ENCODE results near the gene ADRA1B.
"Not testable (repeated sequence)": the region's sequence is repeated elsewhere in the genome, so short reads cannot be mapped to it uniquely, and the experiment has no call there.

The ADRA1B gene

DNA sequence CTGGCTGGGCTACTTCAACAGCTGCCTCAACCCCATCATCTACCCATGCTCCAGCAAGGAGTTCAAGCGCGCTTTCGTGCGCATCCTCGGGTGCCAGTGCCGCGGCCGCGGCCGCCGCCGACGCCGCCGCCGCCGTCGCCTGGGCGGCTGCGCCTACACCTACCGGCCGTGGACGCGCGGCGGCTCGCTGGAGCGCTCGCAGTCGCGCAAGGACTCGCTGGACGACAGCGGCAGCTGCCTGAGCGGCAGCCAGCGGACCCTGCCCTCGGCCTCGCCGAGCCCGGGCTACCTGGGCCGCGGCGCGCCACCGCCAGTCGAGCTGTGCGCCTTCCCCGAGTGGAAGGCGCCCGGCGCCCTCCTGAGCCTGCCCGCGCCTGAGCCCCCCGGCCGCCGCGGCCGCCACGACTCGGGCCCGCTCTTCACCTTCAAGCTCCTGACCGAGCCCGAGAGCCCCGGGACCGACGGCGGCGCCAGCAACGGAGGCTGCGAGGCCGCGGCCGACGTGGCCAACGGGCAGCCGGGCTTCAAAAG lies 55.7 kb downstream of the ADRA1B start:
- no peak for DNase-seq

DNA sequence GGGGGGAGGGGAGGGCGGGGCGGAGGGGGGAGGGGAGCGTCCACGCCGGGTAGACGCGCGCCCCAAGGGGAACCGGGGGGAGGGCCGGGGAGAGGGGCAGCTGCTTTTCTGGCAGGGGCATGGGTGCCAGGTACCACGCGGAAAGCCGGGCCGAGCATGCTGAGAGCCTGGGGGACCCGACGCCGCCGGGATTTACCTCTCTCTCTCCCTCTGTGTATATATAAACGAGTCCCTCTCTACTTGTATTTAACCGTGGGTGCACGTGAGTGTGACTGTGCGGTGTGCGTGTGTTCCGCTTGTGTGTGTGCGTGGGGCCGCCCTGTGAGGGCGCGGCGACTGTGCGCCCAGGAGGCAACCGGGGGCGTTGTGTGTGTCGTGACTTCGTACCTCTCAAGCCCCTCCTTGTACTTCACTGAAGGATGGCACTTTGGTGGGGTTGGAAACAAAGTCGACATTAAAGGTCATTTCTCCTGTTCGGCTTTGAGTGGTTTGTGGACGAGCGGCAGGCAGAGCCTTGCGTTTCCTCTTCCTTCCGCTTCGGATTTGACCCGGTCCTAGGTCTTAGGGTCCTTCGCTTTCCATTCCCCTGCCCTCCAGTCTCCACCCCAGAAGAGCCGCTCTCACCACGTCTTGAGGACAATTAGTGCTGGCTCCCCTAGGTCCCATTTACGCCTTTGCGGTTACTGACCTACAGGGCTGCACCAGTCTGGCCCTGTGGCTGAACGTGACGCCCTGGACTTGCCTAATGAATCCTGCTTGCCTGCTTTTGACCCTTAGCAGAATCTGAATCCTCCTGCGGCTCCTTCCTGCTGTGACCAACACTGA lies 56.5 kb downstream of the ADRA1B start:
- no peak for DNase-seq

DNA sequence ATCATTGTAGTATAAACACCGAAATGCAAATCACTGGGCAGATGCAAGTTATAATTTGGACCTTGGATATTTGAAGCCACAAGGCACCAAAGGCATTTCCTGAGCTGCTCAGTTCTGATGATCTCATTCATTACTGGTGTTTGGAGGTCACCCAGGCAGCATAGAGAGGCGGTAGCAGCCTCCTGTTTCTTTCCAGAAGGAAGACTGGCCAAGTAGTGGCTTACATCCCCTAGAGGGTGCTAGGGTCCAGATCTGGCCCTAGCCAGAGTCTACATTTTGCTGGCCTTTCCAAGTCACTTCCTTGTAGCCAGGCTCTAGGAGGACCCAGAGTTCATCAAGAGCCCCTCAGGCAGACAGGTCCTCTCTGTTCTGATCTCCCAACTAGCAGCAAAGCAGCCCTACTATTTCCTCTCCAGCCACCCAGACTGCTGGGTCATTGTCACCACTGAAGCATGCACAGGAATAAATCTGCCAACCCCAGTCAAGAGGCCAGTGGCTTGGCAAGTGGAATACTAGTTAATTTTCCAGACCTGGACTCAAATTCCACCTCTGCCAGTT lies 59.3 kb downstream of the ADRA1B start:
- no peak for DNase-seq

DNA sequence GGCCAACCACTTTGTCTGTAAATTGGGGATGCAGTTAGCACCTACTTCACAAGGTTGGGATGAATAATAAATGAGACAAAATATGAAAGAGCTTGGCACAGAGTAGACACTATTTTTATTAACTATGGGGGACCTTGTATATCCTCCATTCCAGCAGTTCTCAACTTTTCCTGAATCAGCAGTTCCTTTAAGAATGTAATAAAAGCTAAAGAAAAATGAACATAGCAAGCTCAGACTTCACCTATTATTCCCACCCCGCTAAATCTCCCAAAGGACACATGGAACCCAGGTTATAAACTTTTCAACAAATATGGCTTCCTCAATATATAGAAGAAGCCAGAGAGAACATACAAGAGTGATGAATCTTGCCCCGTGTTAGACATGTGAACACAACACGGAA lies 60.6 kb downstream of the ADRA1B start:
- no peak for DNase-seq

DNA sequence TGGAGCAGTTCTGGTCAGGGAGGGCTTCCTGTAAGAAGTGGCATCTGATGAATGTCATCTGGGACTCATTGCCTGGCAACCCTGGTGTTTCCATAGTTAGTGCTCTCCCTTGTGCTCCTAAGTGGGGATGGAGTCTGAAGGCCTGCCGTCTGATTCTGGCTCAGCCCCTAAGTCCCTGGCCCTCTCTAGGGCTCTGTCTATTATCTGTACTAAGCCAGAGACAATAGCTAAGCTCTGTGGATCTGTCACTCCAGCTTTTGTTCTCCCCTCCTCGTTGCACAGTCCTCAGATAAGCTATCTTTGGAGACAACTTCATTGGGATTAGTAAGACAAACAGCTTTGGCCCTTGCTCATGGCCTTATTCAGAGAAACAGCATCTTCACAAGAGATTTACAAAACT lies 62.1 kb downstream of the ADRA1B start:
- DNase-seq, result no peak

DNA sequence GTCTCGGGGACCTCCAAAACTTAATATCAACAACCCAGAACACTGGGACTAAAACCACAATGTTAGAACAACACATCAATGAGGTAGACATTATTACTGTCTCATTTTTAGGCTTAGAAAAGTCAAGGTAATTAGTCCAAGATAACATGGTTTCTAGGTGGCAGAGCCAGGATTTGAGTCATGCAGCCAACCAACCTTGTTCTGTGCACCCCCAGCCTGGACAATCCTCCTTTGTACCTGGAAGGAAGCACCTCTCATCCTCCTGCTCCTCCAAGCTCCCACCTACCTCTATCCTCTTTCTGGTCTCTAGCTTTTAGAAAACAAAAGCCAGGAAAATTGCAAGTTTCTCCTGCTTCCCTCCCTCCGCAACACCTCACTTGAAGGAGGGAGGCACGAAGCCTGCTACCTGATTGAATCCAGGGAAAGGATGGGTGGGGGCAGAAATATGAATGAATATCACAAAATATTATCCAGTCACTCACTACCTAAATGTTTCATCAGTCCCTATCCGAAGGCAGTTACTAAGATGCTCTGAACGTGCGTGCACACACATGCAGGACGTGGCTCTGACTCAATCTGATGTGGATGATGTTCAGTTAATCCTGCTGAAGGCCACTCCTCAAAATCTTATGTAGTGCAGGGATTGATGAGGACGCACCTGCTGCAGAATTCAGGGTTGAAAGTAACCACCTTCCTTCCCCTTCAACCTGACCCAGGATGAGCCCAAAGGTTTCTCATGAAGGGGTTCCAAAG lies 66.3 kb downstream of the ADRA1B start:
- no peak for DNase-seq

DNA sequence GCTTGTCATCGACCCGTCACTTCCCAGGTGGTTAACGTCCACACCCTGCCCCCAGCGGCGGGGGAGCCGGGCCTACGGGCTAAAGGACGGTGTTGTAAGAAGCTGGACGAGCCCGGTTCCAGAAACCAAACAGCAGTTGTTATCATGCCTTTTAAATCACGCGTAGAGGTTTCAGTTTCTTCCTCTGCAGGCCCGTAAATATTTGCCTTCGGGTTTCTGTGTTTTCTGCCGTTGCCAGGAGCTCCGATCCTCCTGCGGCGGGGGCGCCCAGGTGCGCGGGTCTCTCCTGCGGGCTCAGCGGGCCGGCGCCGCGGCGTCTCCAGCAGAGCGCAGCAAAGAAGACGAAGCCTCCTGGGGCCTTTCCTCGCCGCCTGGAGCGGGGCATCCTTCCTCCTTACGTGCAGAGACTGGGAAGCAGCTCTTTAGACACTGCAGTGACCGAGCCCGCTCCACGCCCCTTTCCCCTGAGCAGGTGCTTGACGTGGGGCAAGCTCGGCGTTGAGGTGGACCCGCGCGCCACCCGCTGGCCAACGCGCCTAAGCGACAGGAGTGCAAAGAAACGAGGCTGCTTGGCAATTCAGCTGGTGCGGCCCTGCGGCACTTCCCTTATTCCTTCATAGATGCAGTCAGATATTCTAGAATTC lies 70.9 kb downstream of the ADRA1B start:
- peak; percentile 41 to 59 for DNase-seq

DNA sequence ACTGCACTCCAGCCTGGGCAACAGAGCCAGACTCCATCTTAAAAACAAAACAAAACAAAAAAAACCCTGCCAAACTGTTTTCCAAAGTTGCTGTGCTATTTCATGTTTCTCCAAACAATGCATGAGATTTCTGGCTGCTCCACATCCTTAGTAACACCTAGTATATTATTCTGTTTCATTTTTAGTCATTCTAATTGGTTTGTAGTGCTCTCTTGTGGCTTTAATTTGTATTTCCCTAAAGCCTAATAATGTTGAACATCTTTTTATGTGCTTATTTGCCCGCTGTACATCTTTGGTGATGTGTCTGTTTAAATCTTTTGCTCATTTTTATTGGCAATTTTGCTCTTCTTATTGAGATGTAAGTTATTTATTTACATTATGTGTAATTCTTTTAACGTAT lies 74.2 kb downstream of the ADRA1B start:
- DNase-seq, result no peak

DNA sequence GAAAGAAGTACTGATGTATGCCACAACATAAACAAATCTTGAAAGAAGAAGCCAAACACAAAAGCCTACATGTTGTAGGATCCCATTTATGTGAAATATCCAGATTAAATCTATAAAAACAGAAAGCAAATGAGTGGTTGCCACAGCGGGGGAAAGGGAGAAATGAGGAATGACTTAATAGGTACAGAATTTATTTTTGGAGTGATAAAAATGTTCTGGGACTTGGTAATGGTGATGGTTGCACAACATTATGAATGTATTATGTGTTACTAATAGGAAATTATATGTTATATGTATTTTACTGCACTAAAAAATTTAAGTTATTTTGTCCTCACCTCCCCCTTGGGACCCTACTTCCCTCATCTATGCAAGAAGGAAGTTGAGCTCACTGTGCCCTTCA lies 76.3 kb downstream of the ADRA1B start:
- no peak for DNase-seq

DNA sequence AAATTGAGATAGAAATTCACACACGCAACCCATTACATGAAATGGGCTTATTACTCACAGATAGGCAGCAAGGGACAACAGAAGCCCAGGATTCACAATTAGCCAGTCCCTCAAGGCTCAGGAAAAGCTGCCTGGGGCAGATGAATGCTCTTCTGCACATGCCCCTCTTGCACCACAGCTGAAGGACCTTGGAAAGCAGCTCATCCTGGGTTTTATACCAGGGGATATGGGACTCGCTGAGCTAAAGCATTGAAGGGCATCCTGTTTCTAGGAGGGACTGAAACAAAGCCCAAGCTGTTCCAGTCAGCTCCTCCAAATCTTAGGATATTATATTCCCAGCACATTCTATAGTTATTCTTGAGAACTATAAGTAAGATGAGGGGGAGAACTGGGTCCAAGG lies 76.9 kb downstream of the ADRA1B start:
- no peak for DNase-seq

DNA sequence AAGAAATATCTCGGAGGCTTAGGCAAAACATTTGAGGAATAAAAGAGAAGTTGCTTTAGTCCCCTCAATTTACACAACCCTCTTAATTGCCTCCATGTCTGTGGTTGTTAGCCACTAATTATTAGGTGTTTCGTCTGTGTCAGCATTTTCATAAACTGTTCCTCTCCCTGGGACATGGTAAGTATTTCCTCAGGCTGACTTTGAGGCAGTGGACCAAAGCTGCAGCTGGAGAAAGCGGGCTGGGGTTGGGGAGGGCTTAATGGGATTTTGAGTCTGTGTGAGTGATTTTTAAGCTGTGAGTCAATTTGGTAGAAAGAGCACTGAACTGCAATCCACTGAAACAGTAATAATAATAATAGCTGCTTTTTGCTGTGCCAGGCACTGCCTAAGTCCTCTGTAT lies 79.6 kb downstream of the ADRA1B start:
- no peak for DNase-seq

DNA sequence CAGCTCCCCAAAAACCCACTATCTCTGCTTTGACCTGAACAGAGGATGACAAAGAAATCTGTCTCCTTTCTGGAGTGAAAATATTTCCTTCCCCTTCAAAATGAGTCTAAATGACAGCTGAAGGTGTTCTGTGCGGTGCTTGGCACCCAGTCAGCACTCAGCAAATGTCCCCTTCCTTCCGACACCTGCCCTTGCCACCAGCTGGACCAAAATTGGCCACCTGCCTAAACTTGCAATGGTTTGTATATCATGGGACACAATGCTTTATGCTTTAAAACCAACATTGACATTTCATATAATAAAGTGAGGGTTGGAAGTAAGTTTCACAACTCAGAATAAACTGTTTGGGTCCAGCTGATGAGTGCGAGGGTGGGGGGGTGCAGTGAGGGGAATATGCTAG lies 85.2 kb downstream of the ADRA1B start:
- no peak for DNase-seq

DNA sequence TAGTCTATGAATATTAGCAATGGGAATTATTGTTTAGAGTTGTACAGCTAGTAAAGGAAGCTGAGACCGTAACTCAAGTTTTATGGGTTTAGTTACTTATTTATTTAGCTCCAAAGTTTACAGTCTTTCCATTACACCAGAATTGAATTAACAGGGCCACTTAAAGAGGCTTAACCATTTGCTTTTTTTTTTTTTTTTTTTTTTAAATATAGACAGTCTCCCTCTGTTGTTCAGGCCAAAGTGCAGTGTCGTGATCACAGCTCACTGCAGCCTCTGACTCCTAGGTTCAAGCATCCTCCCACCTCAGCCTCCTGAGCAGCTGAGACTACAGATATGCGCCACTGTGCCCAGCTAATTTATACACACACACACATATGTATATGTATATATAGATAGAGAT lies 91.2 kb downstream of the ADRA1B start:
- DNase-seq, result no peak

DNA sequence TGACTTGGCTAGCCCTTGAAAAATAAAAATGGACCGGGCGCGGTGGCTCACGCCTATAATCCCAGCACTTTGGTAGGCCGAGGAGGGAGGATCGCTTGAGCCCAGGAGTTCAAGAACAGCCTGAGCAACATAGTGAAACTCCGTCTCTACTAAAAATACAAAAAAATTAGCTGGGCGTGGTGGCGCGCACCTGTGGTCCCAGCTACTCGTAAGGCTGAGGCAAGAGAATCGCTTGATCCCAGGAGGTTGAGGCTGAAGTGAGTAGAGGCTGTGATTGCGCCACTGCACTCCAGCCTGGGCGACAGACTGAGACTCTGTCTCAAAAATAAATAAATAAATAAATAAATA lies 92.2 kb downstream of the ADRA1B start:
- not testable (repeated sequence) for DNase-seq

DNA sequence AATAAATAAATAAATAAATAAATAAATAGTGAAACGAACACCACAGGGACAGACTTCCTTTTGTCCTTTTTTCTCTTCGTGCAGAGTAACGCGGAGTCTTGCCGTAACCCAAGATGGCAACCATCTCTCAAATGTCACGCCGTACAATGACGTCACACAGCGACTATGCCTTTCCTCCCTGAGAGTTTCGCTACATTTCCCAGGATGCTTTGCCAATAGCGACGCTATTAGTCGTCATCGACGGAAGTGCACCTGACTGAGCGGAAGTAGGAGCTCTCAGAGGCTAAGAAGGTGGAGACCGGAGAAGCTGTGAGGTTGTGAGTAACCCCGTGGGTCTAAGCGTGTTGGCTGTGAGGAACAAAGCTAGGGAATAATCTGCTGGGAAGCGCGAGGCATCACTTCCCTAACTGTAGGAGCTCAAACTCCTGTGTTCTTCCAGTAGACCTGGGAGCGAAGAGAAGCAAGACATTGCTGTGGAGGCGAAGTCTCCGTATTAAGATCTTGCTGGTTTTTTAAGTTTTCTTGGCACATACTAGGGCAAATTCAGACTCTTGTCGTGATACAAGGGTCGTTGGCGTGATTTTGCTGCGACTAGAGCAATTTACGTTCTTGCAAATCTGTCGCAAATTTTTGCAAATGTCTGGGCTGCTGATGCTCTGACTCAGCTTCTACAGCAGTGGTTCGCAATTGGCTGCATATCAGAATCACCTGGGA lies 92.8 kb downstream of the ADRA1B start, which contains the start of gene TTC1:
TSS of gene TTC1 (plus strand) at position 263 of the 714 bp plus-strand sequence. CDS start 1,390 bp downstream, outside the sequence.
- peak; percentile 92 for DNase-seq

DNA sequence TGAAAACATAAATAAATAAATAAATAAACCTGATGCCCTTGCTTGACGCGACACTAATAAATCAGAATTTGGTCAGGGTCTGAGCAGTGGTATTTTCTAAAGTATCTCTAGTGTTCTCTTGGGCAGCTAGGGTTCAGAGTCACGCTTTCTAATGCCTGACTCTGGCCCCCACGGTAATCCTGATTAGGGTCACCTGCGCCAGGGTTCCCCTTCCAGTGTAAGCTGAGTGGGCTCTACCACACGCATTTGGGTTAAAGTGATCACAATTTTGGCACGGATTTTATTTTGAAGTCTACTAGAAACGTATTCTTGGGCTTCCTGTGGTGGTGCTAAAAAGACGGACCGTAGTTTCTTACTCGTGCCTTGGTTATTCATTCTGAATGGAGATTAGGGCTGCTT lies 93.3 kb downstream of the ADRA1B start:
- no peak for DNase-seq

DNA sequence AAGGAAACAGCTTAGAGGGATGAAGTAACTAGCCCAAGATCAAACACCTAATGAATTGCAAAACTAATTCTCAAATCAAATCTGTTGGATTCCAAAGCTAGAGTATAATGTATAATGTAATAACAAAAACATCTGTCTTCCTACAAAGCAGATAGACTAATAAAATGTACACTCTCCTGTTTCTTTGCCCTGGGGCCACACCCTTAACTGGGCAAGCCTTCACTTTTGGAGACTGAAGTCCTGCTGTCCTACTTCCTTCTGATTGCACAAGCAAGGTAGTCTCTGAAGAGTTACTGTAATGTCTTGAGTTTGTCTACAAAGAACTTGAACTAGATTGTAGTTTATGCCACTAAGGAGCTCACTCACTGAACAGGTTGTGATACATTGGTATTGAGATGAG lies 95.2 kb downstream of the ADRA1B start:
- DNase-seq, result no peak

DNA sequence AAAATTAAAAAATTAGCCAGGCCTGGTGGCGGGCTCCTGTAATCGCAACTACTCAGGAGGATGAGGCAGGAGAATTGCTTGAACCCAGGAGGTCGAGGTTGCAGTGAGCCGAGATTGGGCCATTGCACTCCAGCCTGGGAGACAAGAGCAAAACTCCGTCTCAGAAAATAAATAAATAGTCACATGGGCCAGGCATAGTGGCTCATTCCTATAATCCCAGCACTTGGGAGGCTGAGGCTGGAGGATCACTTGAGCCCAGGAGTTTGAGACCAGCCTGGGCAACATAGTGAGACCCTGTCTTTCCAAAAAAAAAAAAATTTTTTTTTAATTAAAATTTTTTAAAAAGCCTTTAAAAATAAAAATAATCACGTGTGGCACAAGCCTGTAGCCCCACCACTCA lies 97.9 kb downstream of the ADRA1B start:
- DNase-seq, result not testable (repeated sequence)

DNA sequence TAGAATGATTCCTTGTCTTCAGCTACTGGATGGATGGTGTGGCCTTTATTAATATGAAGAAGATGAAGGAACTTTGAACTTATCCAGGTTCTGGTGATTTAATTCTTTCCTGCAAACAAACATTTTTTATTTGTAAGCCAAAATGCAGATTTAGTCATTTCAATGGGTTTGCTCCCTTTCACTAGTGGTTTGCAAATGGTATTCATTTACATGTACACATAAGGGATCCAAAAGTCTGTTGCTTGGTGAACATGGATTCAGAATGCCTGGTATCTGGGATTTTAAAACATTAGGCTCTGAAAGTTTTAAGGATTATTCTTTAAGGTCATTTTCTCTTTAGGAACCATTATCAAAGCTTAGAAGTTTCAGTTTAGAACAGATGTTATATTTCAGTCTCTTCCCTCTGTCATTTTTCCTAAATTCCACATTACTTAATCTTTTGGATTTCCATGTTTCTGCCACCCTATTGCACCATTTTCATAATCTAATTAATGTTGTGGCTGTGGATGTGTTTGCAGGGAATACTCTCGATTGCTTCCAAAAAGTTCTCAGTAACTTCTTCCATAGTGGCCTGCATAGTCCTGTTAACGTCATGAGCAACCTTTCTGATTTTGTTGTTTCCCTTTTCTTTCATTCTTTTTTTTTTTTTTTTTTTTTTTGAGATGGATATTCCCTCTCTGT lies 102.8 kb downstream of the ADRA1B start:
- no peak for DNase-seq

DNA sequence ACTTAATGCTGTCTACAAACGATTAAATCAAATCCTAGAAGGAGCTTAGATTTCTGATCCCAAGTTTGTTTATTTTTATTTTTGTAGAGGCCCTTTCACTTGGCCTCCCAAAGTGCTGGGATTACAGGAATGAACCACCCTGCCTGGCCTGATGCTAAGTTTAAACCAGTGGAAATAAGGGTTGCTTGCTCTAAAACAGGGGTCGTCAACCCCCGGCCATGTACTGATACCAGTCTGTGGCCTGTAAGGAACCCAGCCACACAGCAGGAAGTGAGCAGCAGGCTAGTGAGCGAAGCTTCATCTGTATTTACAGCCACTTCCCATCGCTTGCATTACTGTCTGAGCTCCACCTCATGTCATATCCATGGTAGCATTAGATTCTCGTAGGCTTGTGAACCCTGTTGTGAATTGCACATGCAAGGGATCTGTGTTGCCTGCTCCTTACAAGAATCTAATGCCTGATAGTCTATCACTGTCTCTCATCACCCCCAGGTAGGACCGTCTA lies 104.0 kb downstream of the ADRA1B start:
- DNase-seq, result no peak

DNA sequence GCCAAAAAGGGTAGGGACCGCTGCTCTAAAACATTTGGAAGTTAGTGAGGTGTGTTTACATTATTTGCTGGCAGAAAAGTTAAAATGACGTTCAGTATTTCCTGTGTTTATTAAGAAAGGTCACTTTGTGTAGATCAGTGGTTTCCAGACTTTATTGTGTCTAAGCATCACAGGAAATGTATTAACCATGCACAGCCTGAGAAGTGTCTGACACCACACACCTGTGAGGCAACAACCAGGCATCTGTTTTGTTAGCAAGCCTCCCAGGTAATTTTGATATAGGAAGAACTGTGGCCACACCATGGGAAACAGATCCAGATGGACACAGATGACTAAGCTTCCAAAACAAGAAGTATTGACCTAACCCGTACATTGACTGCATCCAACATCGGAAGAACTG lies 104.7 kb downstream of the ADRA1B start:
- no peak for DNase-seq
